ENCODE data around the gene BLNK. TPM values are rescaled to one million over a fixed set of nuclear protein-coding genes. Genes with fewer than 3 reads are reported as not detected.

BLNK gene
- total and polyA plus RNA-seq, 8 donors: 7.1 to 25.8 (median 12.7) TPM

- Histone ChIP-seq H3K4me1 (no peaks in the 10 kb centered on the region), H3K4me3 (no peak overlapping the region), H3K9me3 (no peaks in the 10 kb centered on the region), H3K27ac (no peak overlapping the region), H3K36me3 (peaks cover 0 to 13% (median 0%) of the 10 kb centered on the region in 3 donors), H3K27me3 (no peaks in the 10 kb centered on the region)
- WGBS, 2 donors: 89 to 93% methylated on average over 1 of the region's 1 CpG
- no peak for TF ChIP-seq CTCF (IDR thresholded peaks at IDR 0.05)
- FAIRE-seq: no peak
- intact Hi-C loops (cut with DNase I): no loop called here
- no peak for ATAC-seq
- DNase-seq: no peak
Measured at GRCh38 chr10:96188916-96189315, 82.5 kb downstream of the BLNK start.

DNA sequence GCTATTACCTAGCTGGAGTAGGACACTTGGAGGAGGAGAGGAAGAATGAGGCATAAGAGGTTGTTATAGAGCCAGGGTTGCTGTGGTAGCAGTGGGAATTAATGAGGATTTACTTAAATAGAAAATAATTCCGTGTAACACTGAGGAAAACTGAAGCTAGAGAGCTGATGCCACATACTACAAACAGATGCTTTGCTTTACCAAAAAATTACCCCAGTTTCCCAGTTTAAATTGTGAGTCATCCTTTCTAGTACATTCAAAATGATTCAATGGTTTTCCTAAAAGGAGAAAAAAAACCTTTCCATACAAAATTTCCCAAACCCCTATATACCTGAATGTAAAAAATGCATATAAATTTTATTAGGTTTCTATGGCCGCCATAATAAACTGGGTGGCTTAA lies 82.9 kb downstream of the BLNK start:
- Histone ChIP-seq H3K27ac (no peak overlapping the region), H3K27me3 (no peaks in the 10 kb centered on the region), H3K4me3 (no peak overlapping the region), H3K4me1 (no peaks in the 10 kb centered on the region), H3K36me3 (peaks cover 0 to 13% (median 0%) of the 10 kb centered on the region in 3 donors), H3K9me3 (no peaks in the 10 kb centered on the region)
- DNase-seq (no peak), ATAC-seq (no peak), FAIRE-seq (no peak)
- WGBS, 2 donors: 77 to 86% methylated on average over 2 of the region's 2 CpGs
- no peak for TF ChIP-seq CTCF (IDR thresholded peaks at IDR 0.05)
- intact Hi-C loops (cut with DNase I): no loop called here

- 97 to 100% methylated on average over 1 of the region's 1 CpG for WGBS, 2 donors
- Histone ChIP-seq H3K4me3 (no peak overlapping the region), H3K36me3 (no peaks in the 10 kb centered on the region), H3K4me1 (no peaks in the 10 kb centered on the region), H3K27me3 (no peaks in the 10 kb centered on the region), H3K9me3 (peaks cover 0 to 5% (median 0%) of the 10 kb centered on the region in 4 donors), H3K27ac (no peak overlapping the region)
- intact Hi-C loops (cut with DNase I): no loop called here
- DNase-seq (no peak), ATAC-seq (no peak), FAIRE-seq (no peak)
- no peak for TF ChIP-seq CTCF (IDR thresholded peaks at IDR 0.05)
Measured at GRCh38 chr10:96176985-96177384, 94.4 kb downstream of the BLNK start.

DNA sequence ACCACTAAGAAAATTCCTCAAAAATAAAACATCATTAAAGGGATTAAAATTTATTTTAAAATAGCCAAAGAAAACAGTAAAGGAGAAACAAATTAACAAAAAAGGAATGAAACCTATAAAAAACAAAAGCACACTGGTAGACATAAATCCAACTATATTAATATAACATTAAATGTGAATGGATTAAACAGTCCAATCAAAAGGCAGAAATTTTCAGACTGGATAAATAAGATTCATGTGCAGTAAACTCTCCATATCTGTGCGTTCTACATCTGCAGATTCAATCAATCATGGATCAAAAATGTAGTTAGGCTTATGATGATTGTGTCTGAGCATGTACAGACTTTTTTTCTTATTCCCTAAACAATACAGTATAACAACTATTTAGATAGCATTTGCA lies 98.7 kb downstream of the BLNK start:
- DNase-seq (no peak), FAIRE-seq (no peak), ATAC-seq (no peak)
- Histone ChIP-seq H3K4me3 (no peak overlapping the region), H3K4me1 (no peaks in the 10 kb centered on the region), H3K27ac (no peak overlapping the region), H3K36me3 (no peaks in the 10 kb centered on the region), H3K27me3 (no peaks in the 10 kb centered on the region), H3K9me3 (peaks cover 0 to 5% (median 0%) of the 10 kb centered on the region in 4 donors)
- TF ChIP-seq CTCF (IDR thresholded peaks at IDR 0.05): no peak
- 97 to 100% methylated on average over 1 of the region's 1 CpG for WGBS, 2 donors
- intact Hi-C loops (cut with DNase I): no loop called here

- H3K27me3 ChIP-seq: no peaks in the 10 kb centered on the region
- no peak overlapping the region for H3K4me3 ChIP-seq
- no peak for TF ChIP-seq CTCF (IDR thresholded peaks at IDR 0.05)
- no peaks in the 10 kb centered on the region for H3K4me1 ChIP-seq
- DNase-seq (no peak), FAIRE-seq (no peak), ATAC-seq (no peak)
- H3K9me3 ChIP-seq: peaks cover 0 to 5% (median 0%) of the 10 kb centered on the region in 4 donors
- intact Hi-C loops (cut with DNase I): no loop called here
- no peak overlapping the region for H3K27ac ChIP-seq
- no peaks in the 10 kb centered on the region for H3K36me3 ChIP-seq
Measured at GRCh38 chr10:96170230-96170629, 101.1 kb downstream of the BLNK start.
